Neural cell (in vitro differentiated cells): ENCODE data around the gene RBM4B. TPM values are rescaled to one million over a fixed set of nuclear protein-coding genes. Genes with fewer than 3 reads are reported as not detected.

Experiments
- H2AFZ ChIP-seq: fragments of 200-600, 300-800 bp; sonication (generic), shearing (Covaris generic); 2 replicates; pipeline ENCODE4 v1.6.0; 2014; ENCODE audit warnings: low read depth, mild to moderate bottlenecking, antibody characterized with exemption, low read length, moderate library complexity
- H3F3A ChIP-seq: fragments of 200-600 bp; shearing (Covaris generic); 2 replicates; pipeline ENCODE4 v1.6.1; 2016; ENCODE audit warnings: mild to moderate bottlenecking, moderate library complexity, mixed read lengths, antibody characterized with exemption, low read length; ENCODE audit not compliant: insufficient read depth, poor library complexity, severe bottlenecking
- H3K27ac ChIP-seq: fragments of 200-600, 300-800 bp; sonication (generic), shearing (Covaris generic); 2 replicates; pipeline ENCODE4 v1.5.1; 2014; ENCODE audit warnings: mild to moderate bottlenecking, low read length, moderate library complexity
- H3K27me3 ChIP-seq: fragments of 300-800, 200-600 bp; sonication (generic), shearing (Covaris generic); 2 replicates; pipeline ENCODE4 v1.6.0; 2014; ENCODE audit warnings: mild to moderate bottlenecking, low read depth, low read length, moderate library complexity; ENCODE audit not compliant: insufficient read depth
- H3K36me3 ChIP-seq: fragments of 300-800, 200-600 bp; sonication (generic), shearing (Covaris generic); 2 replicates; pipeline ENCODE4 v1.5.1; 2014; ENCODE audit warnings: mild to moderate bottlenecking, antibody characterized with exemption, low read length, moderate library complexity; ENCODE audit not compliant: insufficient read depth
- H3K4me2 ChIP-seq: fragments of 300-800, 200-600 bp; sonication (generic), shearing (Covaris generic); 2 replicates; pipeline ENCODE4 v1.6.0; 2014; ENCODE audit warnings: mild to moderate bottlenecking, low read length
- H3K4me3 ChIP-seq: fragments of 300-800, 200-600 bp; sonication (generic), shearing (Covaris generic); 2 replicates; pipeline ENCODE4 v1.5.1; 2014; ENCODE audit warnings: mild to moderate bottlenecking, low read length, moderate library complexity
- H3K79me2 ChIP-seq: fragments of 200-600 bp; shearing (Covaris generic); replicated peaks from 2 replicates; pipeline ENCODE4 v1.6.0; 2014; ENCODE audit warnings: mild to moderate bottlenecking, low read length, moderate library complexity; ENCODE audit not compliant: insufficient read depth
- H3K9ac ChIP-seq: fragments of 300-800, 200-600 bp; sonication (generic), shearing (Covaris generic); 2 replicates; pipeline ENCODE4 v1.6.1; 2016; ENCODE audit warnings: mild to moderate bottlenecking, low read length, mixed read lengths
- H3K9me2 ChIP-seq: fragments of 200-600 bp; shearing (Covaris generic); 2 replicates; pipeline ENCODE4 v1.6.1; 2016; ENCODE audit warnings: mild to moderate bottlenecking, low read length, mixed read lengths; ENCODE audit not compliant: insufficient read depth
- H3K9me3 ChIP-seq: fragments of 200-600, 300-800 bp; sonication (generic), shearing (Covaris generic); 2 replicates; pipeline ENCODE4 v1.6.1; 2016; ENCODE audit warnings: mild to moderate bottlenecking, mixed run types, low read length, moderate library complexity, mixed read lengths
- H4K20me1 ChIP-seq: fragments of 200-600 bp; shearing (Covaris generic); 2 replicates; pipeline ENCODE4 v1.6.1; 2016; ENCODE audit warnings: mild to moderate bottlenecking, mixed run types; ENCODE audit not compliant: insufficient read depth
- EP300 ChIP-seq: fragments of 450-650 bp; conservative IDR thresholded peaks from 2 replicates; pipeline ENCODE4 v1.6.1; 2014; ENCODE audit warnings: antibody characterized with exemption, mild to moderate bottlenecking, moderate library complexity; ENCODE audit not compliant: poor library complexity, severe bottlenecking
- EZH2 ChIP-seq: fragments of 200-600, 300-800 bp; shearing (Covaris generic), sonication (generic); IDR thresholded peaks from 2 replicates; pipeline ENCODE4 v1.6.1; 2014; ENCODE audit warnings: antibody characterized with exemption, low read length, borderline replicate concordance, mild to moderate bottlenecking; ENCODE audit not compliant: insufficient read depth, poor library complexity, severe bottlenecking
- MXI1 ChIP-seq: fragments of 450-650 bp; conservative IDR thresholded peaks from 2 replicates; pipeline ENCODE4 v1.6.1; 2014; ENCODE audit warnings: antibody characterized with exemption, mild to moderate bottlenecking; ENCODE audit not compliant: poor library complexity, severe bottlenecking
- POLR2AphosphoS5 ChIP-seq: IDR thresholded peaks from 2 replicates; pipeline ENCODE4 v1.6.1; 2012
- RAD21 ChIP-seq: fragments of 450-650 bp; conservative IDR thresholded peaks from 2 replicates; pipeline ENCODE4 v1.6.1; 2014; ENCODE audit warnings: antibody characterized with exemption, mild to moderate bottlenecking, moderate library complexity
- SMC3 ChIP-seq: fragments of 450-650 bp; conservative IDR thresholded peaks from 2 replicates; pipeline ENCODE4 v1.6.1; 2014; ENCODE audit warnings: antibody characterized with exemption, mild to moderate bottlenecking, moderate library complexity; ENCODE audit not compliant: poor library complexity
- TAF1 ChIP-seq: IDR thresholded peaks from 2 replicates; pipeline ENCODE4 v1.6.1; 2012; ENCODE audit warnings: low read depth
- polyA plus RNA-seq: library from polyadenylated mRNA; depleted of rRNA; stranded (reverse); fragments of >200 nt; gene quantifications from 2 replicates; pipeline ENCODE4 v1.2.3, GENCODE V29; 2014
- TF ChIP-seq, protein P1 (sequence below): IDR thresholded peaks from 2 replicates; pipeline ENCODE4 v1.6.1; 2012; ENCODE audit warnings: borderline replicate concordance
- TF ChIP-seq, protein P2 (sequence below): fragments of 450-650 bp; IDR thresholded peaks from 2 replicates; pipeline ENCODE4 v1.5.1; 2014; ENCODE audit warnings: antibody characterized with exemption, mild to moderate bottlenecking, moderate library complexity; ENCODE audit not compliant: poor library complexity, severe bottlenecking

RBM4B gene
- polyA plus RNA-seq, 1 donor from 2014 or later: 197 TPM

DNA sequence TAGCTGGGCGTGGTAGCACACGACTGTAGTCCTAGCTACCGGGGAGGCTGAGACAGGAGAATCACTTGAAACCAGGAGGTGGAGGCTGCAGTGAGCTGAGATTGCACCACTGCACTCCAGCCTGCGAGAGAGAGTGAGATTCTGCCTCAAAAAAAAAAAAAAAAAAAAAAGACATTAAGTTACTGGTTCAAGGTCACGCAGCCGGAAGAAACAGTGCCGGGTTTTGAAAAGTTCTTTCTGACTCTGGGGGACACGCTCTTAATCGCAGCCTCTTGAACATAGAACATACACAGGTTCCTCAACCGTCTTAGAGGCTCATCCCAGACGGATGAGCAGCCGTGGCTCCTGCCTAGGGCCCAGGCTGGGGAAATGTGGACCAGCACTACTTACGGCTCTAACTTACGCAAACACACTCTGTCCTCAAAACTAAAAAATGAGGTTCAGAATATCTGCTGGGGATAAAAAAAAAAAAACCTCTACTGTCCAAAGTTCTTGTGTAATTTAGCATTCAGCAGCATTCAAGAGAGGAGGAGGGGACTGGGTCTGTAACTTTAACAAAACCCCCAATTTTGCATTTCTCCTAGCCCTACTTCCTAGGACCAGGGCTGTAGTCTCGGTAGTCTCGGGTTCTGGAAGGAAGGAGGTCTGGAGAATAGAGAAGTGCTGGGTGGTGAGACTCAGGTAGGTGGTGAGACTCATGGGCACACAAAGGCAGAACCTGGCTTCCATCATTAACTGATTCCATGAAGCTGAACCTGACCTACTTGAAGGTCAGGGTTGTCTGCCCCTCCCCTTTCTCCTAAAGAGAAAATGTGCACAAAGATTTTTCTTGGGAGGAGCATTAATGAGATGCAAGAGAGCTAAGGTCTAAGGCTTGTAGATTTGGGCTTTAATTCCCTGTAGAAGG, 45.3 kb upstream of the RBM4B start:
- no peaks in the 10 kb centered on the region for H3K9me3 ChIP-seq
- no peak overlapping the region for H2AFZ ChIP-seq
- TF ChIP-seq TAF1: no peak
- TF ChIP-seq, protein P1, sequence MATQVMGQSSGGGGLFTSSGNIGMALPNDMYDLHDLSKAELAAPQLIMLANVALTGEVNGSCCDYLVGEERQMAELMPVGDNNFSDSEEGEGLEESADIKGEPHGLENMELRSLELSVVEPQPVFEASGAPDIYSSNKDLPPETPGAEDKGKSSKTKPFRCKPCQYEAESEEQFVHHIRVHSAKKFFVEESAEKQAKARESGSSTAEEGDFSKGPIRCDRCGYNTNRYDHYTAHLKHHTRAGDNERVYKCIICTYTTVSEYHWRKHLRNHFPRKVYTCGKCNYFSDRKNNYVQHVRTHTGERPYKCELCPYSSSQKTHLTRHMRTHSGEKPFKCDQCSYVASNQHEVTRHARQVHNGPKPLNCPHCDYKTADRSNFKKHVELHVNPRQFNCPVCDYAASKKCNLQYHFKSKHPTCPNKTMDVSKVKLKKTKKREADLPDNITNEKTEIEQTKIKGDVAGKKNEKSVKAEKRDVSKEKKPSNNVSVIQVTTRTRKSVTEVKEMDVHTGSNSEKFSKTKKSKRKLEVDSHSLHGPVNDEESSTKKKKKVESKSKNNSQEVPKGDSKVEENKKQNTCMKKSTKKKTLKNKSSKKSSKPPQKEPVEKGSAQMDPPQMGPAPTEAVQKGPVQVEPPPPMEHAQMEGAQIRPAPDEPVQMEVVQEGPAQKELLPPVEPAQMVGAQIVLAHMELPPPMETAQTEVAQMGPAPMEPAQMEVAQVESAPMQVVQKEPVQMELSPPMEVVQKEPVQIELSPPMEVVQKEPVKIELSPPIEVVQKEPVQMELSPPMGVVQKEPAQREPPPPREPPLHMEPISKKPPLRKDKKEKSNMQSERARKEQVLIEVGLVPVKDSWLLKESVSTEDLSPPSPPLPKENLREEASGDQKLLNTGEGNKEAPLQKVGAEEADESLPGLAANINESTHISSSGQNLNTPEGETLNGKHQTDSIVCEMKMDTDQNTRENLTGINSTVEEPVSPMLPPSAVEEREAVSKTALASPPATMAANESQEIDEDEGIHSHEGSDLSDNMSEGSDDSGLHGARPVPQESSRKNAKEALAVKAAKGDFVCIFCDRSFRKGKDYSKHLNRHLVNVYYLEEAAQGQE: no peak
- TF ChIP-seq, protein P2, sequence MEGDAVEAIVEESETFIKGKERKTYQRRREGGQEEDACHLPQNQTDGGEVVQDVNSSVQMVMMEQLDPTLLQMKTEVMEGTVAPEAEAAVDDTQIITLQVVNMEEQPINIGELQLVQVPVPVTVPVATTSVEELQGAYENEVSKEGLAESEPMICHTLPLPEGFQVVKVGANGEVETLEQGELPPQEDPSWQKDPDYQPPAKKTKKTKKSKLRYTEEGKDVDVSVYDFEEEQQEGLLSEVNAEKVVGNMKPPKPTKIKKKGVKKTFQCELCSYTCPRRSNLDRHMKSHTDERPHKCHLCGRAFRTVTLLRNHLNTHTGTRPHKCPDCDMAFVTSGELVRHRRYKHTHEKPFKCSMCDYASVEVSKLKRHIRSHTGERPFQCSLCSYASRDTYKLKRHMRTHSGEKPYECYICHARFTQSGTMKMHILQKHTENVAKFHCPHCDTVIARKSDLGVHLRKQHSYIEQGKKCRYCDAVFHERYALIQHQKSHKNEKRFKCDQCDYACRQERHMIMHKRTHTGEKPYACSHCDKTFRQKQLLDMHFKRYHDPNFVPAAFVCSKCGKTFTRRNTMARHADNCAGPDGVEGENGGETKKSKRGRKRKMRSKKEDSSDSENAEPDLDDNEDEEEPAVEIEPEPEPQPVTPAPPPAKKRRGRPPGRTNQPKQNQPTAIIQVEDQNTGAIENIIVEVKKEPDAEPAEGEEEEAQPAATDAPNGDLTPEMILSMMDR: no peak
- TF ChIP-seq SMC3: no peak
- TF ChIP-seq EP300: no peak
- no peak for TF ChIP-seq POLR2AphosphoS5
- TF ChIP-seq EZH2: no peak
- no peak for TF ChIP-seq MXI1
- TF ChIP-seq RAD21: no peak
- no peaks in the 10 kb centered on the region for H3K27me3 ChIP-seq
- no peak overlapping the region for H3K27ac ChIP-seq
- no peaks in the 10 kb centered on the region for H3F3A ChIP-seq
- no peaks in the 10 kb centered on the region for H3K36me3 ChIP-seq
- no peaks in the 10 kb centered on the region for H3K9me2 ChIP-seq
- peaks cover 5% of the 10 kb centered on the region for H4K20me1 ChIP-seq
- no peak overlapping the region for H3K9ac ChIP-seq
- peaks cover 45% of the 10 kb centered on the region for H3K79me2 ChIP-seq
- no peak overlapping the region for H3K4me3 ChIP-seq
- H3K4me2 ChIP-seq: no peak overlapping the region

DNA sequence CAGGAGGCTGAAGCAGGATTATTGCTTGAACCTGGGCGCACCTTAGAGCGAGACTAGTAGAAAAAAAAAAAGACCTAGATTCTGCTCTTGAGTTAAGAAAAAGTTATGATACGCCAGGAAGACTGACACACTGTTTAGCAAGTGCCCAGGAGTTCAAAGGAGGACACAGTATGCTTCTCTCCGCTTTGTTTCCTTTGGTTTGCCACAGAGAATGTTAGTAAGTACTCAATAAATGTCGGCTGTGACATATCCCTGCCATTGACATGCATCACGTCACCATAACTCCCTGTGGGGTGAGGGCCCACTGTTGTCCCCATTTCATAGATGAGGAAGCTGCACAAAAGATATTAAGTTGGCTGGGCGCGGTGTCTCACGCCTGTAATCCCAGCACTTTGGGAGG, 44.3 kb upstream of the RBM4B start:
- H3K9ac ChIP-seq: no peak overlapping the region
- no peak overlapping the region for H3K4me2 ChIP-seq
- no peaks in the 10 kb centered on the region for H3F3A ChIP-seq
- H3K9me2 ChIP-seq: no peaks in the 10 kb centered on the region
- TF ChIP-seq, protein P1: no peak
- no peak for TF ChIP-seq RAD21
- no peak for TF ChIP-seq EZH2
- no peak for TF ChIP-seq SMC3
- TF ChIP-seq POLR2AphosphoS5: no peak
- TF ChIP-seq, protein P2: no peak
- TF ChIP-seq TAF1: no peak
- TF ChIP-seq MXI1: no peak
- no peak for TF ChIP-seq EP300
- H3K79me2 ChIP-seq: peaks cover 40% of the 10 kb centered on the region
- H2AFZ ChIP-seq: no peak overlapping the region
- H3K27ac ChIP-seq: no peak overlapping the region
- H4K20me1 ChIP-seq: peaks cover 5% of the 10 kb centered on the region
- no peaks in the 10 kb centered on the region for H3K9me3 ChIP-seq
- no peaks in the 10 kb centered on the region for H3K27me3 ChIP-seq
- no peaks in the 10 kb centered on the region for H3K36me3 ChIP-seq
- H3K4me3 ChIP-seq: no peak overlapping the region
